ENCODE results near the gene ROPN1.
"Not testable (repeated sequence)": the region's sequence is repeated elsewhere in the genome, so short reads cannot be mapped to it uniquely, and the experiment has no call there.

Gene ROPN1

GRCh38 chr3:123986427-123986826 lies 5.5 kb downstream of the ROPN1 start:
- no peak for DNase-seq

GRCh38 chr3:123984957-123985356 lies 7.0 kb downstream of the ROPN1 start:
- DNase-seq, result no peak

- no peak for DNase-seq
Observed at GRCh38 chr3:123984350-123984749, 7.6 kb downstream of the ROPN1 start.

- DNase-seq, result not testable (repeated sequence)
Observed at GRCh38 chr3:123981317-123981716, 10.6 kb downstream of the ROPN1 start.

- no peak for DNase-seq
Observed at GRCh38 chr3:123980539-123980938, 11.4 kb downstream of the ROPN1 start.

- peak; percentile 17 for DNase-seq
Observed at GRCh38 chr3:123979525-123980501, 12.1 kb downstream of the ROPN1 start.

GRCh38 chr3:123976904-123977303 lies 15.0 kb downstream of the ROPN1 start:
- not testable (repeated sequence) for DNase-seq

GRCh38 chr3:123976181-123976898 lies 15.6 kb downstream of the ROPN1 start:
- peak; percentile 47 for DNase-seq

- not testable (repeated sequence) for DNase-seq
Observed at GRCh38 chr3:123975030-123975429, 16.9 kb downstream of the ROPN1 start.

GRCh38 chr3:123971406-123971805 lies 20.5 kb downstream of the ROPN1 start:
- DNase-seq, result no peak

GRCh38 chr3:123967260-123967659 lies 24.7 kb downstream of the ROPN1 start:
- not testable (repeated sequence) for DNase-seq

- DNase-seq, result not testable (repeated sequence)
Observed at GRCh38 chr3:123966799-123967198, 25.1 kb downstream of the ROPN1 start.

GRCh38 chr3:123964793-123965192 lies 27.1 kb downstream of the ROPN1 start:
- DNase-seq, result not testable (repeated sequence)

GRCh38 chr3:123961508-123961856 lies 30.4 kb downstream of the ROPN1 start:
- no peak for DNase-seq

GRCh38 chr3:123960781-123961507 lies 31.0 kb downstream of the ROPN1 start, which contains the start of gene CCDC14:
Gene CCDC14 (minus strand): TSS chr3:123961229. CDS start chr3:123961173, 56 bp downstream.
- DNase-seq, result peak; percentile 96

GRCh38 chr3:123953735-123954134 lies 38.2 kb downstream of the ROPN1 start:
- DNase-seq, result no peak

GRCh38 chr3:123952844-123953520 lies 38.9 kb downstream of the ROPN1 start:
- no peak for DNase-seq

- no peak for DNase-seq
Observed at GRCh38 chr3:123951522-123952447, 40.1 kb downstream of the ROPN1 start.

- peak; percentile 42 for DNase-seq
Observed at GRCh38 chr3:123949641-123950040, 42.3 kb downstream of the ROPN1 start.

GRCh38 chr3:123948449-123948848 lies 43.5 kb downstream of the ROPN1 start:
- no peak for DNase-seq

GRCh38 chr3:123947482-123947881 lies 44.4 kb downstream of the ROPN1 start:
- no peak for DNase-seq
